OCI-LY1 (cell line): ENCODE measurements around the gene GNPTG.

Source experiments
- EZH2 ChIP-seq: fragments of 200-600 bp; sonication (generic), shearing (Covaris generic); IDR thresholded peaks from 2 replicates; pipeline ENCODE4 v1.8.0; 2017; ENCODE audit warnings: borderline replicate concordance, mixed run types, mild to moderate bottlenecking, antibody characterized with exemption, low read length, moderate library complexity, mixed read lengths
- TF ChIP-seq, protein P1 (sequence below): fragments of 200-600 bp; sonication (generic), shearing (Covaris generic); IDR thresholded peaks from 2 replicates; pipeline ENCODE4 v1.5.1; 2017; ENCODE audit warnings: mild to moderate bottlenecking, antibody characterized with exemption, low read length, moderate library complexity, mixed read lengths

DNA sequence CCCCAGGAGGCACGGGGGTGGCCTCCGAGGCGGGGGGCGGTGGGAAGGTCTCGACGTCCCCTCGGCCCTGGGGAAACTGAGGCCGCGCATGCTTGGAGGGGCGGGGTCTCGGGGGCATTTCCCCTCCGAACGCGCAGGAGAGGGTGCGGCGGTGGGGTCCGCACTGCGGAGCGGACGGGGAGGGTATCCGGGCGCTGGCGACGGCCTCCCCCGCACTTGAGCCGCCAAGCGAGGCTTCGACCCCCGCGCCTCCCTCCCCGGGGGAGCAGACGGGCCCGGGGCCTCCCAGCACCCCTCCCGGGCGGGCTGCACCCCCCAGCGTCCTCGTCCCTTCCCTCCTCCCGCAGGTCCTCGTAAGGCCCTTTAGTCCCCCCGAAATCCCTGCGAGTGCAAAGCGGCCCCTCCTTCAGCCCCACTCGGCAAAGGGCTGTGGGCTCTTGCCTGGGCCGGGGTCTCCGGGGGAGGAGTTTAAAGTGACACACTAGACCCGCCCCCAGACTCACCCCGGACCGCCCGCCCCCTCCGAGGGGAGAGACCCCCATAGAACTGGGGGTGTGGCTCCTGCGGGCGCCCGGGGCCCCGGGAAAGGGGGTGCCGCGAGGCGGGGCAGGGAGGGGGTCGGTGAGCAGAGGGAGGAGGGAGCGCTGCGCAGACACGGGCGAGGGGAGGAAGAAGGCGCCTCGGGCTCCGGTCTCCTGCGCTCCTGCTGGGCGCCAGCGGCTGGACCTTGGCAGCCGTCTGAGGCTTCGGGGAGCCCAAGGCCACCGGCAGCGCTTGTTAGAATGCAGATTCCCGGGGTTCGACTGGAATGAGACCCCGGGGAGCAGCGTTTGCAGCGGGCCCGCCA, 17.7 kb upstream of the GNPTG start:
- TF ChIP-seq, protein P1, sequence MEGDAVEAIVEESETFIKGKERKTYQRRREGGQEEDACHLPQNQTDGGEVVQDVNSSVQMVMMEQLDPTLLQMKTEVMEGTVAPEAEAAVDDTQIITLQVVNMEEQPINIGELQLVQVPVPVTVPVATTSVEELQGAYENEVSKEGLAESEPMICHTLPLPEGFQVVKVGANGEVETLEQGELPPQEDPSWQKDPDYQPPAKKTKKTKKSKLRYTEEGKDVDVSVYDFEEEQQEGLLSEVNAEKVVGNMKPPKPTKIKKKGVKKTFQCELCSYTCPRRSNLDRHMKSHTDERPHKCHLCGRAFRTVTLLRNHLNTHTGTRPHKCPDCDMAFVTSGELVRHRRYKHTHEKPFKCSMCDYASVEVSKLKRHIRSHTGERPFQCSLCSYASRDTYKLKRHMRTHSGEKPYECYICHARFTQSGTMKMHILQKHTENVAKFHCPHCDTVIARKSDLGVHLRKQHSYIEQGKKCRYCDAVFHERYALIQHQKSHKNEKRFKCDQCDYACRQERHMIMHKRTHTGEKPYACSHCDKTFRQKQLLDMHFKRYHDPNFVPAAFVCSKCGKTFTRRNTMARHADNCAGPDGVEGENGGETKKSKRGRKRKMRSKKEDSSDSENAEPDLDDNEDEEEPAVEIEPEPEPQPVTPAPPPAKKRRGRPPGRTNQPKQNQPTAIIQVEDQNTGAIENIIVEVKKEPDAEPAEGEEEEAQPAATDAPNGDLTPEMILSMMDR, result no peak
- no peak for TF ChIP-seq EZH2
